ENCODE measurements around the gene APOA5. TPM values are rescaled to one million over a fixed set of nuclear protein-coding genes. Genes with fewer than 3 reads are reported as not detected.

The APOA5 gene
- total and polyA plus RNA-seq, 2 experiments from 2014 or later, result 0.18 to 0.35 TPM

DNA sequence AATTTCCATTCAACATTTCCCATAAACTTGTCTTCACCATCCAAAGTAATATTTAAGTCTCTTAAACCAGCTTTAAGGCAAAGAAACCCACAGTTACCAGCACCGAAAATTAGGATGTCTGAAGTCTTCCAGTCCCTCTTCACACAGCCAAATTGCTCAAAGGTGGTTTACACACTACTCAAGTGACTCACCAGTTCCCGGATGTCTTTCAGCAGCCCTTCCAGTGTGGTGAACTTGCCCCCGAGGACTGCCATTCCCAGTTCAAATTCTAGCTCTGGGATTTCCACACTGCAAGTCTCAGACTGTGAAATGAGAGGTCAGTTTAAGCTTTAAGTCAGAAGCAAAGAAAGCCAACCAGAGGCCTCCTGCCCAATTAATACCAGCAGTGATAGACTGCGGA is 9.0 kb downstream of the APOA5 start:
- H3K9me2 ChIP-seq (ENCODE audit: insufficient read depth), result no peaks in the 10 kb centered on the region
- H3K79me2 ChIP-seq (replicated peaks; ENCODE audit: insufficient read depth), result peaks cover 18% of the 10 kb centered on the region
- peaks cover 80% of the 10 kb centered on the region for H3K36me3 ChIP-seq (ENCODE audit: insufficient read depth)
- H3K4me1 Mint-ChIP-seq, result peaks cover 4% of the 10 kb centered on the region
- H3K27ac ChIP-seq (ENCODE audit: low read depth), result no peak overlapping the region
- no peak overlapping the region for H2AFZ ChIP-seq
- peaks cover 22% of the 10 kb centered on the region; the same call in 1 of the 2 replicates for H4K20me1 ChIP-seq (replicated peaks; ENCODE audit: insufficient read depth)
- DNase-seq (ENCODE audit: low spot score) (no peak), ATAC-seq (no peak)
- H3K36me3 Mint-ChIP-seq (ENCODE audit: low read depth), result peaks cover 86% of the 10 kb centered on the region
- no peaks in the 10 kb centered on the region; the same call in 1 of the 2 replicates for H3F3A ChIP-seq (replicated peaks; ENCODE audit: low read depth)
- no peaks in the 10 kb centered on the region for H3K9me3 Mint-ChIP-seq
- no peak overlapping the region for H3K4me3 ChIP-seq
- no peak overlapping the region for H3K4me2 ChIP-seq
- H3K4me3 Mint-ChIP-seq, result no peak overlapping the region
- no peaks in the 10 kb centered on the region for H3K27me3 ChIP-seq (ENCODE audit: insufficient read depth)
- TF ChIP-seq NANOG (IDR thresholded peaks at IDR 0.05; ENCODE audit: borderline replicate concordance), result no peak
- TF ChIP-seq CTCF (conservative IDR thresholded peaks at IDR 0.05; ENCODE audit: low read depth in 2 of 2), result no peak
- TF ChIP-seq, protein P1, sequence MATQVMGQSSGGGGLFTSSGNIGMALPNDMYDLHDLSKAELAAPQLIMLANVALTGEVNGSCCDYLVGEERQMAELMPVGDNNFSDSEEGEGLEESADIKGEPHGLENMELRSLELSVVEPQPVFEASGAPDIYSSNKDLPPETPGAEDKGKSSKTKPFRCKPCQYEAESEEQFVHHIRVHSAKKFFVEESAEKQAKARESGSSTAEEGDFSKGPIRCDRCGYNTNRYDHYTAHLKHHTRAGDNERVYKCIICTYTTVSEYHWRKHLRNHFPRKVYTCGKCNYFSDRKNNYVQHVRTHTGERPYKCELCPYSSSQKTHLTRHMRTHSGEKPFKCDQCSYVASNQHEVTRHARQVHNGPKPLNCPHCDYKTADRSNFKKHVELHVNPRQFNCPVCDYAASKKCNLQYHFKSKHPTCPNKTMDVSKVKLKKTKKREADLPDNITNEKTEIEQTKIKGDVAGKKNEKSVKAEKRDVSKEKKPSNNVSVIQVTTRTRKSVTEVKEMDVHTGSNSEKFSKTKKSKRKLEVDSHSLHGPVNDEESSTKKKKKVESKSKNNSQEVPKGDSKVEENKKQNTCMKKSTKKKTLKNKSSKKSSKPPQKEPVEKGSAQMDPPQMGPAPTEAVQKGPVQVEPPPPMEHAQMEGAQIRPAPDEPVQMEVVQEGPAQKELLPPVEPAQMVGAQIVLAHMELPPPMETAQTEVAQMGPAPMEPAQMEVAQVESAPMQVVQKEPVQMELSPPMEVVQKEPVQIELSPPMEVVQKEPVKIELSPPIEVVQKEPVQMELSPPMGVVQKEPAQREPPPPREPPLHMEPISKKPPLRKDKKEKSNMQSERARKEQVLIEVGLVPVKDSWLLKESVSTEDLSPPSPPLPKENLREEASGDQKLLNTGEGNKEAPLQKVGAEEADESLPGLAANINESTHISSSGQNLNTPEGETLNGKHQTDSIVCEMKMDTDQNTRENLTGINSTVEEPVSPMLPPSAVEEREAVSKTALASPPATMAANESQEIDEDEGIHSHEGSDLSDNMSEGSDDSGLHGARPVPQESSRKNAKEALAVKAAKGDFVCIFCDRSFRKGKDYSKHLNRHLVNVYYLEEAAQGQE (IDR thresholded peaks at IDR 0.05; ENCODE audit: unreplicated experiment), result no peak
- TF ChIP-seq ZNF114 (CRISPR knock-in tag; IDR thresholded peaks at IDR 0.05), result no peak
- TF ChIP-seq CREB1 (CRISPR knock-in tag; IDR thresholded peaks at IDR 0.05; ENCODE audit: low read depth), result no peak
- TF ChIP-seq EZH2phosphoT487 (IDR thresholded peaks at IDR 0.05; ENCODE audit: unreplicated experiment), result no peak
- TF ChIP-seq ZNF331 (CRISPR knock-in tag; IDR thresholded peaks at IDR 0.05; ENCODE audit: low read depth), result no peak
- no peak for TF ChIP-seq ETS1 (IDR thresholded peaks at IDR 0.05)
- no peak for TF ChIP-seq JUNB (IDR thresholded peaks at IDR 0.05; ENCODE audit: unreplicated experiment)
- no peak for TF ChIP-seq EZH2 (IDR thresholded peaks at IDR 0.05; ENCODE audit: low read depth, unreplicated experiment)
- no peak for TF ChIP-seq POLR2AphosphoS5 (IDR thresholded peaks at IDR 0.05; ENCODE audit: low read depth)
- TF ChIP-seq, protein P2, sequence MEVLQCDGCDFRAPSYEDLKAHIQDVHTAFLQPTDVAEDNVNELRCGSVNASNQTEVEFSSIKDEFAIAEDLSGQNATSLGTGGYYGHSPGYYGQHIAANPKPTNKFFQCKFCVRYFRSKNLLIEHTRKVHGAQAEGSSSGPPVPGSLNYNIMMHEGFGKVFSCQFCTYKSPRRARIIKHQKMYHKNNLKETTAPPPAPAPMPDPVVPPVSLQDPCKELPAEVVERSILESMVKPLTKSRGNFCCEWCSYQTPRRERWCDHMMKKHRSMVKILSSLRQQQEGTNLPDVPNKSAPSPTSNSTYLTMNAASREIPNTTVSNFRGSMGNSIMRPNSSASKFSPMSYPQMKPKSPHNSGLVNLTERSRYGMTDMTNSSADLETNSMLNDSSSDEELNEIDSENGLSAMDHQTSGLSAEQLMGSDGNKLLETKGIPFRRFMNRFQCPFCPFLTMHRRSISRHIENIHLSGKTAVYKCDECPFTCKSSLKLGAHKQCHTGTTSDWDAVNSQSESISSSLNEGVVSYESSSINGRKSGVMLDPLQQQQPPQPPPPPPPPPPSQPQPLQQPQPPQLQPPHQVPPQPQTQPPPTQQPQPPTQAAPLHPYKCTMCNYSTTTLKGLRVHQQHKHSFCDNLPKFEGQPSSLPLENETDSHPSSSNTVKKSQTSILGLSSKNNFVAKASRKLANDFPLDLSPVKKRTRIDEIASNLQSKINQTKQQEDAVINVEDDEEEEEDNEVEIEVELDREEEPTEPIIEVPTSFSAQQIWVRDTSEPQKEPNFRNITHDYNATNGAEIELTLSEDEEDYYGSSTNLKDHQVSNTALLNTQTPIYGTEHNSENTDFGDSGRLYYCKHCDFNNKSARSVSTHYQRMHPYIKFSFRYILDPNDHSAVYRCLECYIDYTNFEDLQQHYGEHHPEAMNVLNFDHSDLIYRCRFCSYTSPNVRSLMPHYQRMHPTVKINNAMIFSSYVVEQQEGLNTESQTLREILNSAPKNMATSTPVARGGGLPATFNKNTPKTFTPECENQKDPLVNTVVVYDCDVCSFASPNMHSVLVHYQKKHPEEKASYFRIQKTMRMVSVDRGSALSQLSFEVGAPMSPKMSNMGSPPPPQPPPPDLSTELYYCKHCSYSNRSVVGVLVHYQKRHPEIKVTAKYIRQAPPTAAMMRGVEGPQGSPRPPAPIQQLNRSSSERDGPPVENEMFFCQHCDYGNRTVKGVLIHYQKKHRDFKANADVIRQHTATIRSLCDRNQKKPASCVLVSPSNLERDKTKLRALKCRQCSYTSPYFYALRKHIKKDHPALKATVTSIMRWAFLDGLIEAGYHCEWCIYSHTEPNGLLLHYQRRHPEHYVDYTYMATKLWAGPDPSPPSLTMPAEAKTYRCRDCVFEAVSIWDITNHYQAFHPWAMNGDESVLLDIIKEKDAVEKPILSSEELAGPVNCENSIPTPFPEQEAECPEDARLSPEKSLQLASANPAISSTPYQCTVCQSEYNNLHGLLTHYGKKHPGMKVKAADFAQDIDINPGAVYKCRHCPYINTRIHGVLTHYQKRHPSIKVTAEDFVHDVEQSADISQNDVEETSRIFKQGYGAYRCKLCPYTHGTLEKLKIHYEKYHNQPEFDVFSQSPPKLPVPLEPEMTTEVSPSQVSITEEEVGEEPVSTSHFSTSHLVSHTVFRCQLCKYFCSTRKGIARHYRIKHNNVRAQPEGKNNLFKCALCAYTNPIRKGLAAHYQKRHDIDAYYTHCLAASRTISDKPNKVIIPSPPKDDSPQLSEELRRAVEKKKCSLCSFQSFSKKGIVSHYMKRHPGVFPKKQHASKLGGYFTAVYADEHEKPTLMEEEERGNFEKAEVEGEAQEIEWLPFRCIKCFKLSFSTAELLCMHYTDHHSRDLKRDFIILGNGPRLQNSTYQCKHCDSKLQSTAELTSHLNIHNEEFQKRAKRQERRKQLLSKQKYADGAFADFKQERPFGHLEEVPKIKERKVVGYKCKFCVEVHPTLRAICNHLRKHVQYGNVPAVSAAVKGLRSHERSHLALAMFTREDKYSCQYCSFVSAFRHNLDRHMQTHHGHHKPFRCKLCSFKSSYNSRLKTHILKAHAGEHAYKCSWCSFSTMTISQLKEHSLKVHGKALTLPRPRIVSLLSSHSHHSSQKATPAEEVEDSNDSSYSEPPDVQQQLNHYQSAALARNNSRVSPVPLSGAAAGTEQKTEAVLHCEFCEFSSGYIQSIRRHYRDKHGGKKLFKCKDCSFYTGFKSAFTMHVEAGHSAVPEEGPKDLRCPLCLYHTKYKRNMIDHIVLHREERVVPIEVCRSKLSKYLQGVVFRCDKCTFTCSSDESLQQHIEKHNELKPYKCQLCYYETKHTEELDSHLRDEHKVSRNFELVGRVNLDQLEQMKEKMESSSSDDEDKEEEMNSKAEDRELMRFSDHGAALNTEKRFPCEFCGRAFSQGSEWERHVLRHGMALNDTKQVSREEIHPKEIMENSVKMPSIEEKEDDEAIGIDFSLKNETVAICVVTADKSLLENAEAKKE (CRISPR knock-in tag; IDR thresholded peaks at IDR 0.05), result no peak
- TF ChIP-seq STAT1 (IDR thresholded peaks at IDR 0.05; ENCODE audit: unreplicated experiment), result no peak
- H3K4me1 ChIP-seq (ENCODE audit: insufficient read depth), result peaks cover 5% of the 10 kb centered on the region; the same call in 1 of the 2 replicates
- no peak overlapping the region for H3K27ac Mint-ChIP-seq
- H3K27me3 Mint-ChIP-seq (ENCODE audit: insufficient read depth, low read depth, poor library complexity), result no peaks in the 10 kb centered on the region
